Erythroblast (primary cell): ENCODE measurements around the gene TMEM178A.

Experiments
- GATA1 ChIP-seq: IDR thresholded peaks from 2 replicates; pipeline ENCODE4 v1.6.1; 2011; ENCODE audit warnings: low read depth, mild to moderate bottlenecking, control low read depth, low read length, moderate library complexity
- POLR2A ChIP-seq: IDR thresholded peaks from 2 replicates; pipeline ENCODE4 v1.6.1; 2011; ENCODE audit warnings: mild to moderate bottlenecking, low read length

DNA sequence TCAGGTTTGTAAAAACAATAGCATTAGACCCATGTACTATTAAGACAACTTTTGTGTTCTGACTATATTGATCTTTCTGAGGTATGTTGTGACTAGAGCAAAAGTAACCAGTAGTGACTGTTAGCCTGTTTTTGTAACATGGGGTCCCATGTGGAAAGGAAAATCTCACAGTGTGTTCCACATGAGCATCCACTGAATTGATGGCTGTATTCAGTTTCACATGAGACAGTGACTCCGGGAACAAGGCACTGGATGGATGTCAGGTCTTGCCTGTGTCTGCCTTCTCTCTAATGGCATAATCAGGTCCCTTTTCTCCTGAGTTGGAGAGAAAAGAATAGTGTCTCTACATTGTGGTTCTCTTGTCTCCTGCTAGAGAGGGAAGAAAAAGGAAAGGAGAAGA lies 27.5 kb downstream of the TMEM178A start:
- TF ChIP-seq POLR2A (no peak), GATA1 (no peak)
